ENCODE results near the gene RARRES1.
A peak's percentile ranks its signal among the peaks of the same experiment; 100 is the strongest.

RARRES1 gene

DNA sequence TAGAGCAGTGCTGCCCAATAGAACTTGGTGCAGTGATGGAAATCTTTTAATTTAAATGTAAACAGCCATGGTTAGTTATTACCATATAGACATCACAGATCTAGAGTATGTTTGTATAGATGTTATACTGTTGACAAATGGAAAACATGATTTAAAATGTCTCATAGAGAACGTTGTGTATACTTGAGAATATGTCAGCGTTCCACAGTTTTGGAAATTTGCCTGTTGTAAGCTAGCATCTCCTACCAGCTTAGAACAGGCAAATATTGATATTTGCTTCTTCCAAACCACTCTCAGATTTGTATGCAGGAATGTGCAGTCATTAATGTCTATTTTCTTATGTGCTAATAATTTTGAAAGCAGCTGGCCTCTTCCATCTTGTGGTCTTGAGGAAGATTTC lies 51.4 kb downstream of the RARRES1 start:
- FAIRE-seq, result no peak

DNA sequence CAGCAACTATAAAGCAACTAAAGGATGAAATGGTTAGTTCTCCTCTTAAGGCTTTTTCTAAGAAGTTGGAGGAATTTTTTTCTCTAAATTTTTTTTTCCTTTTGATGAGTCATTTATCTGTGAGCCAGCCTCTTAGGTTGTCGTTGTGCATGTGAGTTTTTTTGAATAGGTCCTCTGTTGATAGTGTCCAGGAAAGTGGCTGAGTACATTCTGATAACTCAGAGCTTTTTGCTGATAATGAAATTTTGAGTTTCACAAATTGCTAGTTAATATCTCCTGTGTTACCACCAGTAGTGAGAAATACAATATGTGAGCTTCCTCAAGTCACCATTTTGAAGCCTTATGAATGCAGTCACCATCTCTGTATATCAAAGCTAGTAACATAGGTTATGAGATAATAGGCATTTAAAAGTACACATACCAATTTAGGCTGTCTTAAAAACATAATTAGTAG lies 52.7 kb downstream of the RARRES1 start:
- FAIRE-seq, result no peak

DNA sequence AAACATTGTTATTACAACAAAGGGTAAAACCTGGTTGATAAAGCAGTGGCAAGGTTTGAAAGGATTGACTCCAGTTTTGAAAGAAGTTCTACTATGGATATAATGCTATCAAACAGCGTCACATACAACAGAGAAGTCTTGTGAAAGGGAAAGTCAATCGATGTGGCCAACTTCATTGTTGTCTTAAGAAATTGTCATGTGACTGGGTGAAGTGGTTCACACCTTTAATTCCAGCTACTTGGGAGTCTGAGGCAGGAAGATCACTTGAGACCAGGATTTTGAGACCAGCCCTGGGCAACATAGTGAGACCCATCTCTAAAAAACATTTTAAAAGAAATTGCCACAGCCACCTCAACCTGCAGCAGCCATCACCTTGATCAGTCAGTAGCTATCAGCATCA lies 53.6 kb downstream of the RARRES1 start:
- no peak for FAIRE-seq

DNA sequence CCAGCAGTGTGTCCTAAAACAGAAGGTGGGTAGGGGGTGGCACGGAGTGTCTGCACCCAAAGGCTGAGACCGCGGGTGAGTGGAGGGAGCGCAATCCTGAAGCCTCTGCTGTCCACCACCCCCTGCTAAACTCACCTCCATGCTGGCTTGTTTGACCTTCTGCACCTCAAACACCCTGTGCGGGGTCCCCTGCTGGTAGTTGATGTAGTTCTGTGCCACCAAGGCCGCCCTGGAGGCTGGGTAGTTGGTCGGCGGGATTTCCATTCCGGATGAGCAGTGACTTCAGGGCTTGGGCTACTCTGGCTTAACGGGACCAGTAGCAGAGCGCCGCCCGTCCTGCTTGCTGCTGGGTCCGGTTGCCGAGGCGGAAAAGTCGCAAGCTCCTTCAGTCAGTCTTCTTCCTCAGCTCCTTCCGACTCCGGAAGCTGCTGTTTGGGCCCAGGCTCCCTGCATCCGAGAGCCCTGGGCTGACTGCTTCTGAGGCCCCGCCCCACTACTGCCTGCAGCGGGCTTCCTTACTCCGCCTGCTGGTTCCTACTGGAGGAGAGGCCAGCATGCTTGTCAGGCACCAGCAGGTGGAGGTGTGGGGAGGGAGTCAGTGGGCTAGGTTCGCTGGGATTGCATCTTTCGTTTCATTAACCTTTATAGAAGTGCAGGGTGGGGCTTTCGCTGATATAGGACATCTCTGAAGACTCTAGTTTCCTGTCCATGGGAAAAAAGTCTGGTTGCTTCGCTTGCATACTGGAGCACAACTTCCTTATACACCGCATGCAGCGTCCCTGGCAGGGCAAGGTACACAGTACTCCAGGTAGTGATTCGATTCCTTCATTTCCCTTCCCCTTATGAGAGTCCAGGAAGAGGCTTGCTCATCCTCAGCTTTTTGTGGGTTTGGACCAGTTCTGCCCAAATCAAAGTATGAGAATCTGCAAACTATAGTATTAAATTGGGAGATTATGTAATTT lies 59.8 kb downstream of the RARRES1 start, which contains the start of gene LXN:
TSS of gene LXN (minus strand) at position 434 of the 962 bp plus-strand sequence. CDS start at position 264, 170 bp downstream.
- peak; percentile 82 for FAIRE-seq

DNA sequence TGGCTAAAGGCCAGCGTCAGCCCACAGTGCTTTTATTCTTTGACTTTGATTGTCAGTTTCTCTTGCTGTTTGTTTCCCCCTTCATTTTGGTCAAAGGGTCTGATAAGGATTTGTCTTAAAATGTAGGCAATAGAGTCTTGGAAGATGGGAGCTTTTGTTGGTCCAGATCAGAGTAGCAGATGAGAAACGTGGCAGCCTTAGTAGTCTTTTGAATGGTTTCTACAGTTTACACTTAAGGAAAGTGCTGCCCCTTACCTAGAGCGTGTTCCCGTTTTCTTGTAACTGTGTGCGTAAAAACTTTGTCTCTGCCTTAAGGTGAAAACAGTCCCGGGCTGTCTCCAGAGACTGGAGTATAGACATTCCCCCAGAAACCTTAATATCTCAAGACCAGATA lies 60.4 kb downstream of the RARRES1 start:
- FAIRE-seq, result no peak

DNA sequence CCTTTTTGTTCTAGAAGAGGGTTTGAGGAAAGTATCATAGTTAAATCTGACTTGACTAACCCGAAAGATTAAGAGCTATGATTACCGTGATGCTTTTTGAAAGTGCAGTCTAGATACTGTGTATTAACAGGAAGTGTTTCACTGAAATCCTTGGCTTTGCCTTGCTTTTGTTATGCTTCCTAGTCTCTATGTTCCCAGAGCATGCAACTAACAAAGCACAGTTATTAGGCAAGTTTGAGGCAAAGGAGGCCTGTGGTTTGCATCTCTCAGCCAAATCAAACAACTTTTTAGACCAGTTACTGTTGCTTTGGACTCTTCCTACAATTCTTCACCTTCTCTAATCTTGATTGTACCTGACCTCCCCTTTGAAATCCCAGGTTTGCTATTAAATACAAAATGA lies 63.8 kb downstream of the RARRES1 start:
- FAIRE-seq, result no peak

DNA sequence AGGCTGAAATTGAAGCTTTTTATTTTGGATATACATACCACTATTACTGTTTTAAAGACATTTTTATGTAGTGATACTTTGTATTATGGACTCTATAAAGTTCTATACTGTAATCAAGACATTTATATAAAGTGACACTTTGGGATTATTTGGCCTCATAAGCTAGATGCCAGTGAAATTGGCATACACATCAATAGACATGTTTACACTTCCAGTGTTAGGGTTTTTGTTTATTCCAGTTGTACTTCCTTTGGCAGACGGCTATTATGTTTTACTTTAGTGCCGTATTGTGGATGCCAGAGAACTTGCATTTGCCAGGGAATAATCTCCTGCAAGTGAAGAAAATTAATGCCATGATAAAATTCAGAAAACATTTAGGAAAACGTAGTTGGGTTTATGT lies 65.8 kb downstream of the RARRES1 start:
- FAIRE-seq, result no peak

DNA sequence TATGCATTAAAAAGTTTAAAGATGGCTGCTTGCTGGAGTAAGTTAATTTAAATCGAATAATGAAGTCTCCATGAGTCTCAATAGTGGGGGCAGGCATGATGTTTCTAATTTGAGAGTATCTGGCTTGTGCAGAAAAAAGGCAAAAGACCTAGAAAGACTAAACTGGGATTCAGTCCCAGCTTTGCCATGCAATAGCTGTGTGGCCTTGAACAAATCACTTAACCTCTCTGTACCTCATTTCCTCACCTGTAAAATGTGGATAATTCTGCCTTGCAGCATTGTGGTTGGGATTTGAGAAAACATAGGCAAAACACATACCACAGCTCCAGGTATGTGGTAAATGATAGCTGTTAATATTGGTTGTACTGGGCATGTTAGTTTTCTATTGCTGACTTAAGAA lies 68.4 kb downstream of the RARRES1 start:
- FAIRE-seq, result no peak

DNA sequence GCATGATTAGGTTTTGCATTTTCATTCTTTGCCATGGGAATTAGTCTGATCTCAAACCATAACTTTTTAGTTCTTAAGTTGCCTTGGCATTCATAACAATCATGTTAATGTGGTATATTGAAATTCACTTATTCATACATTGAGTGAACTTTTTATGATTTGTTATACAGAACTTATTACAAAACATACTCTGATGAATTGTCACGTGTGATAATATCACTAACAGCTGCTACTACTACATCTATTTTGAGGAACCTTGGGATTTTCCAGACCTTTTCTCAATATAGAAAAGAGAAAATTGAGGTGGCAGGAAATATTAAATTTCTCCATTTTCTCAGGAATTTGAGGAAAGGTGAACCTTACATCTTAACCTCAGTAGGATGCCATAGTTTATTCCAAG lies 69.0 kb downstream of the RARRES1 start:
- no peak for FAIRE-seq

DNA sequence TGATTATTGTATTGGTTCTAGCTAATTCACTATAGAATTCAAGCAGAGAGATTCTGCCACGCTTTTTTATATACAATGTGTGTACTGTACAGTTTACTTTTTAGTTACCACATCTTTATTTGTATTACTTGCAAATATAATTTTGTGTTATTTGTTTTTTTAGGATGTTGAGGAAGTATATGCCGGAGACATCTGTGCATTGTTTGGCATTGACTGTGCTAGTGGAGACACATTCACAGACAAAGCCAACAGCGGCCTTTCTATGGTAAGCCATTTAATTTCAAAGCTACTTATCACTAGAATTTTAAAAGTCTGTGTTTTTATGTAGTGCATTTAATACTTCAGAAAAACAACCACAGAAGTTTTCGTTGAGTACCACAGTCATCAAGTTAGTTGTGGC lies 71.5 kb downstream of the RARRES1 start:
- FAIRE-seq, result no peak

DNA sequence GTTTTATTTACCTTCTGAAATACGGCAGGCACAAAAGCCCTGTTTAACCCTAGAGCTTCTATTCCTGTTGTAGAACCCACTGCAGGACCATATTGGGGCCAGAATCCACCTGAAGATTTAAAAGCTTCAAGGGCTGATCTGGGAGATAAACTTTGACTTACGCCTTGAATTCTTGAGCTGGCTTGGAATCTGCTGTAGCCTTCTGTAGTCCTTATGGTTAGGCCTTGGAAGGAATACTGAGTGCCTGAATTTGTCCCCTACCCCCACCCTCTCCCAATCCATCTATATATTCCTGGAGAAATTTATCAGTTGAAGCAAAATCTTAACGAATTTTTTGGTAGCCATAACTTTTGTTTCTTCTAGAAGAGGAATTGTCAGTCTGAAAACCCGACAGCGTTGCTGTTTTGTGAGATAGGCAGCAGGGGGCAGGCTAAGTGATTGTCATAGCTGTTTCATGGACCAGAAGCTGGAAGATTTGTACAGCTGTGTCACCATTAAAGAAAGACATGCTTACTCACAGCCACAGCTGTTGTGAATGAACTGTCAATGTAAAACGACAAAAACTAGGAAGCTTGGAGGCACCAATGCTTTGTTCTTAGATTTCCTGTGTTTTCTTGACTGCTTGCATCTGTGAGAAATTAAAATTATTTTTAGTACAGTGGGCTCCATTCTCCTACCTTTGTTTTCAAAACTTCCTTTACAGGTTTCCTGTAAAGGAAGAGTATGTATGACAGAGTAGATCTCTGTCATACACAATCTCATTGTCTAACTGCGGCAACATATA lies 72.6 kb downstream of the RARRES1 start:
- peak; percentile 53 for FAIRE-seq

DNA sequence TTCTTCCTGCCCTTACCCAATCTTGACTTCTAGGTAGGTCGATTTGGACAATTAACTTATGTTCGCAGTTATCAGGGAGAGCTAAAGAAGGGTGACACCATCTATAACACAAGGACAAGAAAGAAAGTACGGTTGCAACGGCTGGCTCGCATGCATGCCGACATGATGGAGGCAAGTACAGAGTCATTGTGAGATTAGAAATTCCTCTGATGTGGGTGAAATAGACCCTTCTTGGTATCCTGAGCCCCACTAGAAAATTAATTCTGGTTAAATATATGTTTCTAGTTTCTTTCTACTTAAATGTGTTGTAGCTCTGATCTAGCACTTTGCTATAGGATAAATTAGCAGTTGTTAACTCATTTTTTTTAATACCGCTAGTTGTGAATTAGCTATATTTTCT lies 73.4 kb downstream of the RARRES1 start:
- no peak for FAIRE-seq

DNA sequence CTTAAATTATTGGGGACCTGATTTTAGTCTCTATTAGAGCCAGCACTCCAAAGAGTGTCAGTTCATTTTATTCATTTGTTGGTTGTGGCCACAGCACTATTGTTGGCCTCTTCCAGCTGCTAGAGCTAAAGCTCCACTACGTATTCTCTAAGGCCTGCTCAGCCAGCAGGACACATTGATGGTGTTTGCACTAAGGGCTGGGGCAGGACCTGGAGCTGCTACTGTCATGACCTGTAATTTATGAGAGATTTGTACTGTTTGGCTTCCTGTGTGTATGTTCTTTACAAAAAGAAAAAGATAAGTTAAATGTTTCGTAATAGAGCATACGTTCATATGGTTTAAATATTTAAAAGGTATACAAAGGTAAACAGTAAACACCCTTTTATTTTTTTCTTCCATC lies 79.8 kb downstream of the RARRES1 start:
- no peak for FAIRE-seq

DNA sequence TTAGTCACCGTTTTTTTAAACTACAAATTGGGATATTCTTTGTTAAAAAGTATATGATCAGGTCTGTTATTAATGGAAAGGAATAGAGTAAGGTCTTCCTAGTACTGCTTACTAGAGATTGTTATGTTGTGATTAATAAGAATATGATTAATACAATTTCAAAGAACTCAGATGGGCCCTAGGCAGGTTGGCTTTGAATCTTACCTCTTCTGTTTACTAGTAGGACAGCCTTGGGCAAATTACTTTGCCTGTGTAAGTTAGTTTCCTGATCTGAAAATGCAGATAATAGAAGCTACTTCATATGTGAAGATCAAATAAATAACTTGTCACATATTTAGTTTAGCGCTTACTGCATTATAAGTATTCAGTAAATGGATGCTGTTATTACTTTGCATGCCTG lies 81.1 kb downstream of the RARRES1 start:
- no peak for FAIRE-seq

DNA sequence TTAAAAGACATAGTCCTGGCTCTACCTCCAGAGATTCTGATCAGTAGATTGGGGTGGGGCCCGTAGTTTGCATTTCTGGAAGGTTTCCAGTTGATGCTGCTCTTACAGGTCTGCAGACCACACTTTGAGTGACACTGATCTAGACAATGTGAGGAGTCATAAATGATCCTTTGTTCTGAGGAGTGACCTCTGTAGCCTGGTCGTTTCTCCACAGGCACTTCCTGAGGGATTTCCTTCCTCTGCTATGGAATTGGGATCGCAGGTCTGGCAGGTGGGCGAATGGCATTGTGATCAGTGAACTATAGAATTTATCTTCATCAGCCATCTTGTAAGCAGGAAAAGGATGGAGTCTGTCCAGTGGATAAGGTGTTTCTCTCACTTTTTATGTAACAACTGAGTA lies 82.5 kb downstream of the RARRES1 start:
- no peak for FAIRE-seq
